ENCODE results near the gene DHRS13. TPM values are rescaled to one million over a fixed set of nuclear protein-coding genes. Genes with fewer than 3 reads are reported as not detected.

DHRS13 gene
- total RNA-seq, 1 donor from 2014 or later, result 16.5 TPM

DNA sequence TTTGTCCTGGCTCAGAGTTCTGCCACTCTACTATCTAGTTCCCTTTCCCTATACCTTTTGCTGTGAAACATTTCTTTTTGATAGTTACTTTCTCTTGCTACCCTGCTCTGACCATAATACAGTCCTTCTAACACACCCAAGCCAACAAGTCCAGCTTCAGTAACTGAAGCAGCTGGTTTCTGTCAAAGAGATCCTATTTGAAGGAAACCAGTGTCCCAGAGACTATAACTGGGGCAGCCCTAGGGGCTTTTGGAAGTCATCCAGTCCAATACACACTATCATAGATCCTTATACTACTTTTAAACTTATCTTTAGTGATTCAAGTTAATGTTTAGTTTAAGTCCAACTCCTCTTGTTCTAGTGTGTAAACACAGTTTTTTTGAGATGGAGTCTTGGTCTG is 17.3 kb upstream of the DHRS13 start:
- H3K9me3 ChIP-seq, result no peaks in the 10 kb centered on the region
- TF ChIP-seq CTCF (IDR thresholded peaks at IDR 0.05), result no peak
- intact Hi-C loops (cut with DNase I), result no loop called here
- DNase-seq (ENCODE audit: low spot score in 2 of 2), result no peak
- H3K4me3 ChIP-seq, result no peak overlapping the region
- peaks cover 77 to 92% of the 10 kb centered on the region in 2 donors for H3K36me3 ChIP-seq
- no peaks in the 10 kb centered on the region for H3K27me3 ChIP-seq
- no peak overlapping the region for H3K27ac ChIP-seq
- H3K4me1 ChIP-seq, result no peaks in the 10 kb centered on the region

DNA sequence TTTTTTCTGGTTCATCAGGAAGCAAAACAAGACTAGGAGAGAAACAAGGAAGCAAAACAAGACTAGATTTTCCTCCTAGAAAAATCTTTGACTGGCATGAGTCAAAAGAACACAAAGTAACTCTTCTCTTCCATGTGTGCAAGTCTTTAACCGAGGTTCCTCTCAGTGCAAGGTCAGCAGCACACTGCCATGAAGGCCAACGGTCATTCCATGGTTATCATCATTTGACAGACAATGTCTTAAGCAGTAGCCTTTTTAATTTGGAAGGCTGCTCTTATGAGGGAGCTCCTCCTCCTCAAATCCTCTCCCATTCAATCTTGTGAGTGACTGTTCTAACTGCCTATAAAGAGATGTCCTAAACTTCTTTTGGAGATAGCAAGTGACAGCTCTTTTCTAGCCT is 15.4 kb upstream of the DHRS13 start:
- DNase-seq (ENCODE audit: low spot score in 2 of 2), result no peak
- Histone ChIP-seq H3K27ac (no peak overlapping the region), H3K9me3 (no peaks in the 10 kb centered on the region), H3K4me3 (no peak overlapping the region), H3K36me3 (peaks cover 85 to 94% of the 10 kb centered on the region in 2 donors), H3K27me3 (no peaks in the 10 kb centered on the region), H3K4me1 (no peaks in the 10 kb centered on the region)
- no peak for TF ChIP-seq CTCF (IDR thresholded peaks at IDR 0.05)
- intact Hi-C loops (cut with DNase I), result no loop called here

GRCh38 chr17:28917465-28917864 is 14.6 kb upstream of the DHRS13 start:
- DNase-seq (ENCODE audit: low spot score in 2 of 2), result no peak
- Histone ChIP-seq H3K36me3 (peaks cover 85 to 94% of the 10 kb centered on the region in 2 donors), H3K4me1 (no peaks in the 10 kb centered on the region), H3K9me3 (no peaks in the 10 kb centered on the region), H3K4me3 (no peak overlapping the region), H3K27me3 (no peaks in the 10 kb centered on the region), H3K27ac (peak overlapping the region in 1 of 2 donors; percentile 31)
- no peak for TF ChIP-seq CTCF (IDR thresholded peaks at IDR 0.05)
- intact Hi-C loops (cut with DNase I), result loop anchor here (2.0 kb wide), 2 partner anchors 155 to 191 kb away; partner anchors contain the start of gene TLCD1

GRCh38 chr17:28917029-28917428 is 14.2 kb upstream of the DHRS13 start:
- no peaks in the 10 kb centered on the region for H3K9me3 ChIP-seq
- no peak overlapping the region for H3K4me3 ChIP-seq
- H3K4me1 ChIP-seq, result no peaks in the 10 kb centered on the region
- peaks cover 90 to 94% of the 10 kb centered on the region in 2 donors for H3K36me3 ChIP-seq
- DNase-seq (ENCODE audit: low spot score in 2 of 2), result no peak
- intact Hi-C loops (cut with DNase I), result loop anchor here (2.0 kb wide), 2 partner anchors 154 to 190 kb away; partner anchors contain the start of gene TLCD1
- H3K27me3 ChIP-seq, result no peaks in the 10 kb centered on the region
- H3K27ac ChIP-seq, result no peak overlapping the region
- no peak for TF ChIP-seq CTCF (IDR thresholded peaks at IDR 0.05)

DNA sequence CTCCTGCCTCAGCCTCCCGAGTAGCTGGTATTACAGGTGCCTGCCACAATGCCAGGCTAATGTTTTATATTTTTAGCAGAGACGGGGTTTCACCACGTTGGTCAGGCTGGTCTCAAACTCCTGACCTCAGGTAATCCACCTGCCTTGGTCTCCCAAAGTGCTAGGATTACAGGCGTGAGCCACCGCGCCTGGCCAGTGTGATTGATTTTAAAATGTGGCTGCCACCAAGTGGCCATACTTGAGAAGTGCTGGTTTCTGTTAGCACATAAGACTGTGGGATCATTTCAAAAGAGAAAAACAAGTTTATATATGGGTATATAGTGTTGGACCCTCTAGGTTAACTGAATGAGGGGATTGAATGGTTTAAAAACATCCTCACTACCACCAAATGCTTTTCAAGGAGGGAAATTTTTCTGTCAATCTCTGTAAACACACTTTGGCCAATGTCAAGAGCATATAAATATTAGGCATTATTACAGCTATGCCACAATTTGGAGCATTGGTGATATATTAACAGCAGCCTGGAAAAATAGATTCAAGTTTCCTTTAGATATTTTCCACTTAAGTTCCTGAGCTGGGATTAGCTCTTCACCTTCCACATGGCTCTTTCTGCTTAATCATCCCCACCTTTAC is 13.5 kb upstream of the DHRS13 start:
- intact Hi-C loops (cut with DNase I), result loop anchor here (2.0 kb wide), 2 partner anchors 154 to 190 kb away; partner anchors contain the start of gene TLCD1
- Histone ChIP-seq H3K36me3 (peaks cover 92 to 94% of the 10 kb centered on the region in 2 donors), H3K4me1 (no peaks in the 10 kb centered on the region)

More for the DNA sequence above, 13.5 kb upstream of the DHRS13 start:
- Histone ChIP-seq H3K4me3 (no peak overlapping the region), H3K27ac (no peak overlapping the region), H3K27me3 (no peaks in the 10 kb centered on the region), H3K9me3 (no peaks in the 10 kb centered on the region)
- peak; percentile 52 to 64 (median 62) for TF ChIP-seq CTCF (IDR thresholded peaks at IDR 0.05)
- no peak for DNase-seq (ENCODE audit: low spot score in 2 of 2)
